PC-9 (cell line): ENCODE results near the gene ADAM8.

Experiments
- EZH2 ChIP-seq: fragments of 200-600 bp; sonication (generic); IDR thresholded peaks from 2 replicates; pipeline ENCODE4 v1.8.0; 2017; ENCODE audit warnings: antibody characterized with exemption, low read depth
- TF ChIP-seq, protein P1 (sequence below): fragments of 200-600 bp; sonication (generic); conservative IDR thresholded peaks from 2 replicates; pipeline ENCODE4 v1.6.1; 2017; ENCODE audit warnings: mixed run types, antibody characterized with exemption, mild to moderate bottlenecking, moderate library complexity

DNA sequence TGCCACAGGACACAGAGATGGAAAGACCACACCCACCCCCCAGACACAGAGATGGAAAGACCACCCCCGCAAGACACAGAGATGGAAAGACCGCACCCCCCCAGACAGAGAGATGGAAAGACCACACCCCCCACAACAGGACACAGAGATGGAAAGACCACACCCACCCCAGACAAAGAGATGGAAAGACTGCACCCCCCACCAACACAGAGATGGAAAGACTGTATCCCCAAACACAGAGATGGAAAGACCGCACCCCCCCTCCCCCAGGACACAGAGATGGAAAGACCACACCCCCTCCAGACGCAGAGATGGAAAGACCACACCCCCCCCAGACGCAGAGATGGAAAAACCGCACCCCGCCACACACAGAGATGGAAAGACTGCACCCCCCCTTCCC lies 40.1 kb upstream of the ADAM8 start:
- TF ChIP-seq, protein P1, sequence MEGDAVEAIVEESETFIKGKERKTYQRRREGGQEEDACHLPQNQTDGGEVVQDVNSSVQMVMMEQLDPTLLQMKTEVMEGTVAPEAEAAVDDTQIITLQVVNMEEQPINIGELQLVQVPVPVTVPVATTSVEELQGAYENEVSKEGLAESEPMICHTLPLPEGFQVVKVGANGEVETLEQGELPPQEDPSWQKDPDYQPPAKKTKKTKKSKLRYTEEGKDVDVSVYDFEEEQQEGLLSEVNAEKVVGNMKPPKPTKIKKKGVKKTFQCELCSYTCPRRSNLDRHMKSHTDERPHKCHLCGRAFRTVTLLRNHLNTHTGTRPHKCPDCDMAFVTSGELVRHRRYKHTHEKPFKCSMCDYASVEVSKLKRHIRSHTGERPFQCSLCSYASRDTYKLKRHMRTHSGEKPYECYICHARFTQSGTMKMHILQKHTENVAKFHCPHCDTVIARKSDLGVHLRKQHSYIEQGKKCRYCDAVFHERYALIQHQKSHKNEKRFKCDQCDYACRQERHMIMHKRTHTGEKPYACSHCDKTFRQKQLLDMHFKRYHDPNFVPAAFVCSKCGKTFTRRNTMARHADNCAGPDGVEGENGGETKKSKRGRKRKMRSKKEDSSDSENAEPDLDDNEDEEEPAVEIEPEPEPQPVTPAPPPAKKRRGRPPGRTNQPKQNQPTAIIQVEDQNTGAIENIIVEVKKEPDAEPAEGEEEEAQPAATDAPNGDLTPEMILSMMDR: no peak
- TF ChIP-seq EZH2: no peak
